Neural cell (in vitro differentiated cells): Measurements from ENCODE around the gene HS6ST1.

Experiments
- EZH2 ChIP-seq: fragments of 200-600, 300-800 bp; shearing (Covaris generic), sonication (generic); IDR thresholded peaks from 2 replicates; pipeline ENCODE4 v1.6.1; 2014; ENCODE audit warnings: antibody characterized with exemption, low read length, borderline replicate concordance, mild to moderate bottlenecking; ENCODE audit not compliant: insufficient read depth, poor library complexity, severe bottlenecking
- POLR2AphosphoS5 ChIP-seq: IDR thresholded peaks from 2 replicates; pipeline ENCODE4 v1.6.1; 2012
- RAD21 ChIP-seq: fragments of 450-650 bp; conservative IDR thresholded peaks from 2 replicates; pipeline ENCODE4 v1.6.1; 2014; ENCODE audit warnings: antibody characterized with exemption, mild to moderate bottlenecking, moderate library complexity
- TAF1 ChIP-seq: IDR thresholded peaks from 2 replicates; pipeline ENCODE4 v1.6.1; 2012; ENCODE audit warnings: low read depth
- TF ChIP-seq, protein P1 (sequence below): fragments of 450-650 bp; IDR thresholded peaks from 2 replicates; pipeline ENCODE4 v1.5.1; 2014; ENCODE audit warnings: antibody characterized with exemption, mild to moderate bottlenecking, moderate library complexity; ENCODE audit not compliant: poor library complexity, severe bottlenecking
- TF ChIP-seq, protein P2 (sequence below): IDR thresholded peaks from 2 replicates; pipeline ENCODE4 v1.6.1; 2012; ENCODE audit warnings: borderline replicate concordance

DNA sequence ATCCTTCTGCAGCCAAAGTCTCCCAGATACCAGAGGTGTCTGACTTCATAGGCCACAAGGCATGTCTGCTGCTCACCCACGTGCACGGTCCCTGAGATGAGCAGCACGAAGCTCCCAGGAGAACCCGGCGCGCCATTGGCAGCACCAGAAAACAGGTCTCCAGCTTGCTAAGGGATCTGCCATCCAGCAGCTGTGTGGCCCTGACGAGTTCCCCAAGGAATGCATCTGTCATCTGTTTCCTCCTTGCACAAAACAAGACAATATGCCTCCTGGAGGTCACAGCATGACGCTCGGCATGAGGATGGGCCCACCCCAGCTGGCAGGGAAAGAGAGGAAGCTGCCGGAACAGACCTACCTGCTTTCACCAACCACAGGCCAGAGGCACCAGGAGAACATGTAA, 29.2 kb downstream of the HS6ST1 start:
- TF ChIP-seq, protein P1, sequence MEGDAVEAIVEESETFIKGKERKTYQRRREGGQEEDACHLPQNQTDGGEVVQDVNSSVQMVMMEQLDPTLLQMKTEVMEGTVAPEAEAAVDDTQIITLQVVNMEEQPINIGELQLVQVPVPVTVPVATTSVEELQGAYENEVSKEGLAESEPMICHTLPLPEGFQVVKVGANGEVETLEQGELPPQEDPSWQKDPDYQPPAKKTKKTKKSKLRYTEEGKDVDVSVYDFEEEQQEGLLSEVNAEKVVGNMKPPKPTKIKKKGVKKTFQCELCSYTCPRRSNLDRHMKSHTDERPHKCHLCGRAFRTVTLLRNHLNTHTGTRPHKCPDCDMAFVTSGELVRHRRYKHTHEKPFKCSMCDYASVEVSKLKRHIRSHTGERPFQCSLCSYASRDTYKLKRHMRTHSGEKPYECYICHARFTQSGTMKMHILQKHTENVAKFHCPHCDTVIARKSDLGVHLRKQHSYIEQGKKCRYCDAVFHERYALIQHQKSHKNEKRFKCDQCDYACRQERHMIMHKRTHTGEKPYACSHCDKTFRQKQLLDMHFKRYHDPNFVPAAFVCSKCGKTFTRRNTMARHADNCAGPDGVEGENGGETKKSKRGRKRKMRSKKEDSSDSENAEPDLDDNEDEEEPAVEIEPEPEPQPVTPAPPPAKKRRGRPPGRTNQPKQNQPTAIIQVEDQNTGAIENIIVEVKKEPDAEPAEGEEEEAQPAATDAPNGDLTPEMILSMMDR = no peak
- TF ChIP-seq RAD21 = no peak
- TF ChIP-seq, protein P2, sequence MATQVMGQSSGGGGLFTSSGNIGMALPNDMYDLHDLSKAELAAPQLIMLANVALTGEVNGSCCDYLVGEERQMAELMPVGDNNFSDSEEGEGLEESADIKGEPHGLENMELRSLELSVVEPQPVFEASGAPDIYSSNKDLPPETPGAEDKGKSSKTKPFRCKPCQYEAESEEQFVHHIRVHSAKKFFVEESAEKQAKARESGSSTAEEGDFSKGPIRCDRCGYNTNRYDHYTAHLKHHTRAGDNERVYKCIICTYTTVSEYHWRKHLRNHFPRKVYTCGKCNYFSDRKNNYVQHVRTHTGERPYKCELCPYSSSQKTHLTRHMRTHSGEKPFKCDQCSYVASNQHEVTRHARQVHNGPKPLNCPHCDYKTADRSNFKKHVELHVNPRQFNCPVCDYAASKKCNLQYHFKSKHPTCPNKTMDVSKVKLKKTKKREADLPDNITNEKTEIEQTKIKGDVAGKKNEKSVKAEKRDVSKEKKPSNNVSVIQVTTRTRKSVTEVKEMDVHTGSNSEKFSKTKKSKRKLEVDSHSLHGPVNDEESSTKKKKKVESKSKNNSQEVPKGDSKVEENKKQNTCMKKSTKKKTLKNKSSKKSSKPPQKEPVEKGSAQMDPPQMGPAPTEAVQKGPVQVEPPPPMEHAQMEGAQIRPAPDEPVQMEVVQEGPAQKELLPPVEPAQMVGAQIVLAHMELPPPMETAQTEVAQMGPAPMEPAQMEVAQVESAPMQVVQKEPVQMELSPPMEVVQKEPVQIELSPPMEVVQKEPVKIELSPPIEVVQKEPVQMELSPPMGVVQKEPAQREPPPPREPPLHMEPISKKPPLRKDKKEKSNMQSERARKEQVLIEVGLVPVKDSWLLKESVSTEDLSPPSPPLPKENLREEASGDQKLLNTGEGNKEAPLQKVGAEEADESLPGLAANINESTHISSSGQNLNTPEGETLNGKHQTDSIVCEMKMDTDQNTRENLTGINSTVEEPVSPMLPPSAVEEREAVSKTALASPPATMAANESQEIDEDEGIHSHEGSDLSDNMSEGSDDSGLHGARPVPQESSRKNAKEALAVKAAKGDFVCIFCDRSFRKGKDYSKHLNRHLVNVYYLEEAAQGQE = no peak
- no peak for TF ChIP-seq POLR2AphosphoS5
- TF ChIP-seq TAF1 = no peak
- no peak for TF ChIP-seq EZH2
